Retina (tissue), 1 donor: ENCODE results near the gene MTOR.
A peak's percentile ranks its signal among the peaks of the same experiment; 100 is the strongest.
"Not testable (repeated sequence)": the region's sequence is repeated elsewhere in the genome, so short reads cannot be mapped to it uniquely, and the experiment has no call there.

Experiments used
- DNase-seq: peaks from one replicate; pipeline ENCODE4 v3.0.0-alpha.2; 2016

MTOR gene

GRCh38 chr1:11178021-11179015 lies 84.0 kb downstream of the MTOR start:
- peak; percentile 10 for DNase-seq

DNA sequence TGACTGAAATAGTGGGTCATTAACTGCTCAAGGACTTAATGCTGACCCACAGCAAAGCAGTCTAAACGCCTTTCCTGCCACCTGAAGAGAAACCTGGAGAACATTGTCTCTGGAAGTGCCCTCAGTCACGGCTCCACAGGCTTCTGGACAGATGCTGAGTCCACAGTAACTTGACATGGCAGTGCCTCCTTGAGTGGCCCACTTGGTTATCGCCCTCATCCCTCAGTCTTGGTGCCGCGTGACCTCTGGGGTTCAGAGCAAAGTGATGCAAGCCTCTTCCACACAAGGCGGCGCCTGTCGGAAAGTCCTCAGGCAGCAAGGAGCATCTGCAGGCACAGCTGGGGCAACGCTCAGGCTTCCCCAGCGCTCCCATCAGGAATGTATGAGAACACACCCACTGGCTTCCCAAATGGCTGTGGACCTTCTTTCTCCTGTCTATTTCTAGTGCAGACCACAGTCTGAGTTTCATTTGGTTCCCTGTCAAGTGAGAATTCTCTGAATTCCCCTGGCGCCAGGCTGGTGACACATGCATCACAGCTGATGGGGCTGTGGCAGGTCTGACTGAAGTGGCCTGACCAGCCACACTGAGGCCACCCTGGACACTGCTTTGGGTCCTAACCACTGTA lies 86.2 kb downstream of the MTOR start:
- DNase-seq, result no peak

GRCh38 chr1:11175461-11175860 lies 86.9 kb downstream of the MTOR start:
- DNase-seq, result no peak

- DNase-seq, result no peak
Observed at GRCh38 chr1:11174261-11174942, 87.9 kb downstream of the MTOR start.

- no peak for DNase-seq
Observed at GRCh38 chr1:11170102-11170501, 92.2 kb downstream of the MTOR start.

GRCh38 chr1:11169202-11169601 lies 93.1 kb downstream of the MTOR start:
- DNase-seq, result no peak

- no peak for DNase-seq
Observed at GRCh38 chr1:11168731-11169130, 93.6 kb downstream of the MTOR start.

- not testable (repeated sequence) for DNase-seq
Observed at GRCh38 chr1:11166744-11167143, 95.6 kb downstream of the MTOR start.

GRCh38 chr1:11162752-11163151 lies 99.6 kb downstream of the MTOR start:
- not testable (repeated sequence) for DNase-seq

DNA sequence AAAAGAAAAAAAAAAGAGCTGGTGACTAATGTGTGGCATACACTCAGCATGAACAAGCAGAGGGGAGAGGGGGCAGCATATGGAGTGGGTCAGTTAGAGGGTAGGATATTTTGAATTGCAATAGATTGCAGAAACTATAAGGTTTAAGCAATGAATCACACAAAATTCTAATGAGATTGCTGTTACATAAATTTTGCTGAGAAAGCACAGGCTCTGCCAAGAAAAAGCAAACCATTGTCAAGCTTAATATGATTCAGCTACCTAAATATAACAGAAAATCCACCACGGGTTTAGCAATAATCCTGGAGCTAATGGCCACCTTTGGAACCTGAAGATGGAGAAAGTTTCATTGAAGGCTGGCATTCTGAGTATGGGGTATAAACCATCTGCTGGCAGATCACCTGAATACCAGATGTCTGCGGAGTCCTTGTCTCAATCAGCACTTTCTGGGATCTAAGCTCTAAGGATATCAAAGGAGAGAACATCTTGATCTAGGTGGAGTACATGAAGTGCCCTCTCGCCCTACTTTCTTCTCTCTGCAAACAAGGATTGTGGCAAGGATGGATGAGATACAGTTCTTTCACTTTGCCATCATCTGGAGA lies 103.5 kb downstream of the MTOR start:
- DNase-seq, result no peak

DNA sequence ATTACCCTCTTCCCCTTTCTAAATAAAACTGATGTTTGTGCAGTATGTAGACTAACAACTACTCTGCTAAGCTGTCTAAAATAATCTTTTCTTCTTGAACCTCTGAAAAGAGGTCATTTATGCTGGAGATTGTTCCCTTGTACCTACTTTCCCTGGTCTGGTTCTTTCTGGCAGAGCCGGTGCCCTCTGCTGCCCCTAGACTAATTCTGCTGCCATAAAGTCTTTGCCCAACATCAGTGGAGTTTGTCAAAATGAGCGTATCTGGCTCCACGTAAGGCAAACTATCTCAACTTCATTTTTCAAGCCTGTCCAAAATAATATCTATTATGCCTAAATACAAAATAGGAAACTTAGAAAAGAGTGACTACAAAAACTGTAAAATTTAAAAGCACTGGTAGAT lies 104.1 kb downstream of the MTOR start:
- DNase-seq, result no peak

- no peak for DNase-seq
Observed at GRCh38 chr1:11157867-11158266, 104.5 kb downstream of the MTOR start.

GRCh38 chr1:11157394-11157793 lies 105.0 kb downstream of the MTOR start:
- DNase-seq, result no peak

DNA sequence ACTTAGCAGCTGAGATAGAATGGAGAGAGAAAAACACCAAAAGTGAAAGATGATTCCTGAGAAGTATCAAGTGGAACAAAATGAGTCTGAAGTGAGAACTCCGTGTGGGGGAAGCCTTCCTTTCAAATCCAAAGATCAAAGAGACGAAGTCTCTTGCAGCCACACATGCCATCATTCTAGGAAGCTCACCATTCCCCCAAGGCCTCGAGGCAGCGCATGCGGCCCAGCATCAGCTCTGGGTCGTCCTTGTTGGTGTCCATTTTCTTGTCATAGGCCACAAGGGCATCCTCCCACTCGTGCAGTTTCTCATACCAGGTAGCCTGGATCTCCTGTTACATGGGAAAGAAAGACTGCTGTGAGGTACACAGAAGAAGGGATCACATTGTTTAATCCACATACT lies 105.4 kb downstream of the MTOR start:
- DNase-seq, result no peak

GRCh38 chr1:11156441-11156840 lies 105.9 kb downstream of the MTOR start:
- DNase-seq, result no peak

DNA sequence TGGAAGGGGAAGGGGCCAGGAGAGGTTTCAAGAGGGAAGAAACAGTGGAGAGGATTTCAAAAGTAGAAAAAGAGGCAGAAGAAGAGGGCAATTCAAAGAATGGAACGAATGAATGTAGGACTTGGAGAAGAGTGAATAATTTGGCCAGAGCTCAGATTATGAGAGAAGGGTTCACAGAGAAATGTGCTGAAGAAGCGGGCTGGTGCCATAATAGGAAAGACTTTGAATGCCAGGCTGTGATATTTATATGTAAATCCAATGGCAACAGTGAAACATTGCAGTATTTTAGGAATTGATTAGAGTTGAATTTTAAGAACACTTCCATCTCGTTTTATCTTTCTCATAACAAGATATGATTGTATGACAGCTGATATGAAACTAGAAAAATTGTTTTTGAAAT lies 109.2 kb downstream of the MTOR start:
- DNase-seq, result no peak

- no peak for DNase-seq
Observed at GRCh38 chr1:11152755-11153154, 109.6 kb downstream of the MTOR start.

DNA sequence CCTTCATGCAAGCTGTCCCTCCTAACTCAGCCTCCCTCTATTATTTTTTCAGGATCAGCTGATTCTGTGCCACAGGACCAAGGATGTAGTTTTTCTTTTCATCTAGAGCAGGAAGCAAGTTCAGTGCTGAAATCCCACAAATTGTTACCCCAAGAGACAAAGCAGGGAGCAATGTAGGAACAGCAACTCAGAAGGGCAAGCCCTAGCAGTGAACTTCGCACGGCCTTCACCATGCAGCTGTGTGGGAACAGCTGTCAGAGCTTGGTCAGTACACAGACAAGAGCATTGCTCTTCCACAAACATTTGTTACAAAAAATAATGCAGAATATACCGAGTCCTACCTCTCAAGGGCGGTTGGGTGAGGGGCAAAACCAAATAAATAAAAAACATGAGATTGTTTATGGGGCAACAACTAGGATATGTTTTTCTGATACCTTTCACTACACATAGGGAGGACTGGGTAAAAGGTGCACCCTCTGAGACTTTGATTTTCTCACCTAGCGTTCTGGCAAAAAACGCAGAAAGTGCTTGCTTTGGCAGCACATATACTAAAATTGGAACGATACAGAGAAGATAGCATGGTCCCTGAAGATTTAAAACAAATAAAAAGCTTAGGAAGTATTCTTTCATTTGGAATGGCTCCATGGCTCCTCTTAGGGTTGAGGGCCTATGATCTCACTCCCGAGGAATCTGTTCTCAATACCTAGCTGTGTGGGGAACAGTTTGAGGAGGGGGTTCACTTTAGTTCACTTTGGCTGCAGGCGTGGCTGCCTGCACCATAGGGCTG lies 110.3 kb downstream of the MTOR start:
- DNase-seq, result no peak

DNA sequence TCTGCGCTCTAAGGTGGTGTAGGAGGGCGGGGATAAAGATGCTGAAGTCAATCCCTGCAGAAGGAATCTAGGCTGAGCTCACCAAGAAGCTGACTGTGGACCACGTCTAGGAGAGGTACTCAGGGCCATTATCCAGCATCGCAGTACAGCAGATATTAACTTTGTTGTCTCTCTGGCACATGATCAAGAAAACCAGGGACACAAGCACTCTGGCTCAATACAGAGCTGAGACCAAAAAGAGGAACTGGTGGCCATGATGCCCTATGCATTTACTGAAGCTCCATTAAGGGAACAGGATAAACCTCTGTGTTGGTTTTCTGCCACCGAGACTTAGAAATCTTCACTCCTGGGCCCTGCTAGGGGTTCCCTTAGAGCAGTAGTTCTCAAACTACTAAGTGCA lies 111.2 kb downstream of the MTOR start:
- no peak for DNase-seq

DNA sequence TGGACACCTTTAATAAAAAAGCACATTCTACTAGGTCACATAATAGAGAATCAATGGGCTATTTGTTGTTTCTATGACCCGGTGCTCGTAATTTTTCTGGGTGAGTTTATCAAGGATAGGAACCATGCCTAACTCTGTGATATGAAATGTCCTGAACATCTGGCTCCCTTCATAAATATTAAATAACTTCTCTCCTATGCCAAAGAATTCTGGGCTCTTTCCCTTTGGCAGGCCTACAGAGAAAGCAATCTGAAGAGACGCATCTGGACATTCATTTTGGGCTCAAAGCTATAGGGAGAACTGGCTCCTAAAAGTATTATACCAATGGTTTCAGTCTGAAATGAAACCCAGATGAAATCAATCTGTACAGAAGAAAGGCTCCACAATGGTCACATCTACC lies 112.0 kb downstream of the MTOR start:
- no peak for DNase-seq

GRCh38 chr1:11147197-11147770 lies 115.1 kb downstream of the MTOR start:
- DNase-seq, result no peak

DNA sequence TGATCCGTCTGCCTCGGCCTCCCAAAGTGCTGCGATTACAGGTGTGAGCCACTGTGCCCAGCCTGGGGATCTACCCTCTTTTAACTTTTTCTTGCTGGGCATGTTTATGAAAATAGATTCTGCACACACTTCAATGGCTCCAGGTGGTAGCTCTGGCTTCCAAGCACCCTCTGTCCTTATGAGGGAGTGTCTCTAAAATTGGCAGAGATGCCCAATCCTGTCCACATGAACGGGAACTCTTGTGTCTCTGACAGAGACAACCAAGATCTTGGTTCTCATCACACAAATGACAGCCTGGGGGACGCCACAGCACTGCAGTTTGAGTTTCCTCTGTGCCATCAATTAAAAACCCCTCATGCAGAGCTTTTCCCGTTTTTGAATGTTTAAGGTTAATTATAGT lies 116.6 kb downstream of the MTOR start:
- no peak for DNase-seq
